ENCODE results near the gene PPIL3. TPM values are rescaled to one million over a fixed set of nuclear protein-coding genes. Genes with fewer than 3 reads are reported as not detected.

Gene PPIL3
- total and polyA plus RNA-seq, 2 donors (not counting 1 experiment from before 2014, with no cell fraction given) = 57.9 to 61.4 TPM

- H3K79me2 ChIP-seq (ENCODE audit: control insufficient read depth, insufficient read depth, low read length) = no peaks in the 10 kb centered on the region
- Mint-ChIP-seq H3K9me3 (ENCODE audit: insufficient read depth) (no peaks in the 10 kb centered on the region), H3K4me1 (no peaks in the 10 kb centered on the region), H3K27ac (no peak overlapping the region), H3K4me3 (no peak overlapping the region), H3K27me3 (no peaks in the 10 kb centered on the region)
- H4K20me1 ChIP-seq (ENCODE audit: control insufficient read depth, insufficient read depth, low read length, poor library complexity, severe bottlenecking) = no peaks in the 10 kb centered on the region
- no peak overlapping the region for H3K4me3 ChIP-seq (ENCODE audit: control extremely low read depth in 1 of 5, extremely low read depth in 1 of 5, insufficient read depth in 1 of 5, low read depth in 2 of 5, low read length in 4 of 5)
- ChIA-PET POLR2A (no interaction called here), CTCF (interaction anchor here (1.1 kb wide), 1 partner anchor 292 kb away, joined by 3 read pairs; no protein-coding TSS in a partner anchor)
- no peaks in the 10 kb centered on the region for H3K4me1 ChIP-seq (ENCODE audit: control insufficient read depth in 2 of 2, insufficient read depth in 2 of 2, low read length in 2 of 2)
- H3K36me3 ChIP-seq (replicated peaks in 1 of 2; ENCODE audit: control extremely low read depth in 1 of 2, control insufficient read depth in 1 of 2, extremely low read depth in 1 of 2, insufficient read depth in 2 of 2, low read length in 1 of 2) = no peaks in the 10 kb centered on the region
- ATAC-seq (ENCODE audit: low read depth) = no peak
- H3K27ac ChIP-seq (ENCODE audit: low read length in 2 of 2) = no peak overlapping the region
- TF ChIP-seq CTCF (IDR thresholded peaks at IDR 0.05) = no peak
- TF ChIP-seq EZH2 (IDR thresholded peaks at IDR 0.05; ENCODE audit: borderline replicate concordance, insufficient read depth, low read depth, low read length, poor library complexity, severe bottlenecking) = no peak
- DNase-seq = no peak
- H3K9ac ChIP-seq (ENCODE audit: low read length) = no peak overlapping the region
- peaks cover 4 to 17% (median 10%) of the 10 kb centered on the region in 3 donors for H3K9me3 ChIP-seq (ENCODE audit: control extremely low read depth in 1 of 3, control insufficient read depth in 2 of 3, insufficient read depth in 1 of 3, low read length in 2 of 3)
- H3K4me2 ChIP-seq (replicated peaks; ENCODE audit: low read depth, low read length, poor library complexity, severe bottlenecking) = no peak overlapping the region
- no peaks in the 10 kb centered on the region for H3K27me3 ChIP-seq (replicated peaks in 1 of 4; ENCODE audit: control extremely low read depth in 1 of 4, control insufficient read depth in 3 of 4, insufficient read depth in 4 of 4, low read length in 3 of 4)
- 92% methylated on average over 3 of the region's 3 CpGs for WGBS (ENCODE audit: insufficient coverage)
- no peak overlapping the region for H2AFZ ChIP-seq (ENCODE audit: insufficient read depth, low read depth, low read length, poor library complexity, severe bottlenecking)
- intact Hi-C loops (cut with micrococcal nuclease) = no loop called here
Measured at GRCh38 chr2:200839513-200839912, 49.4 kb downstream of the PPIL3 start.

GRCh38 chr2:200834701-200835100, 54.2 kb downstream of the PPIL3 start:
- Mint-ChIP-seq H3K4me3 (no peak overlapping the region), H3K9me3 (ENCODE audit: insufficient read depth) (no peaks in the 10 kb centered on the region), H3K4me1 (no peaks in the 10 kb centered on the region), H3K27me3 (no peaks in the 10 kb centered on the region), H3K27ac (no peak overlapping the region)
- no peaks in the 10 kb centered on the region for H4K20me1 ChIP-seq (ENCODE audit: control insufficient read depth, insufficient read depth, low read length, poor library complexity, severe bottlenecking)
- no peak overlapping the region for H3K4me2 ChIP-seq (replicated peaks; ENCODE audit: low read depth, low read length, poor library complexity, severe bottlenecking)
- peaks cover 4 to 17% (median 10%) of the 10 kb centered on the region in 3 donors for H3K9me3 ChIP-seq (ENCODE audit: control extremely low read depth in 1 of 3, control insufficient read depth in 2 of 3, insufficient read depth in 1 of 3, low read length in 2 of 3)
- H3K4me3 ChIP-seq (ENCODE audit: control extremely low read depth in 1 of 5, extremely low read depth in 1 of 5, insufficient read depth in 1 of 5, low read depth in 2 of 5, low read length in 4 of 5) = no peak overlapping the region
- H3K27ac ChIP-seq (ENCODE audit: low read length in 2 of 2) = no peak overlapping the region
- intact Hi-C loops (cut with micrococcal nuclease) = no loop called here
- H3K9ac ChIP-seq (ENCODE audit: low read length) = no peak overlapping the region
- H2AFZ ChIP-seq (ENCODE audit: insufficient read depth, low read depth, low read length, poor library complexity, severe bottlenecking) = no peak overlapping the region
- 90% methylated on average over 3 of the region's 4 CpGs for WGBS (ENCODE audit: insufficient coverage)
- no peaks in the 10 kb centered on the region for H3K79me2 ChIP-seq (ENCODE audit: control insufficient read depth, insufficient read depth, low read length)
- no peak for DNase-seq
- CTCF ChIA-PET = no interaction called here
- H3K27me3 ChIP-seq (replicated peaks in 1 of 4; ENCODE audit: control extremely low read depth in 1 of 4, control insufficient read depth in 3 of 4, insufficient read depth in 4 of 4, low read length in 3 of 4) = no peaks in the 10 kb centered on the region
- no peaks in the 10 kb centered on the region for H3K36me3 ChIP-seq (replicated peaks in 1 of 2; ENCODE audit: control extremely low read depth in 1 of 2, control insufficient read depth in 1 of 2, extremely low read depth in 1 of 2, insufficient read depth in 2 of 2, low read length in 1 of 2)
- no peak for ATAC-seq (ENCODE audit: low read depth)
- no peaks in the 10 kb centered on the region for H3K4me1 ChIP-seq (ENCODE audit: control insufficient read depth in 2 of 2, insufficient read depth in 2 of 2, low read length in 2 of 2)
- TF ChIP-seq EZH2 (IDR thresholded peaks at IDR 0.05; ENCODE audit: borderline replicate concordance, insufficient read depth, low read depth, low read length, poor library complexity, severe bottlenecking) (no peak), CTCF (IDR thresholded peaks at IDR 0.05) (no peak)
- POLR2A ChIA-PET = interaction anchor here (0.7 kb wide), 1 partner anchor 15 kb away, joined by 3 read pairs; no protein-coding TSS in a partner anchor

Data from B cell (primary cell).